Bronchial epithelial cell (primary cell): Measurements from ENCODE around the gene MOSMO. TPM values are rescaled to one million over a fixed set of nuclear protein-coding genes. Genes with fewer than 3 reads are reported as not detected.

Experiments used
- DNase-seq: peaks from one replicate; pipeline ENCODE4 v3.0.0-alpha.2; 2010; ENCODE audit warnings: low read depth
- FAIRE-seq: peaks from 2 replicates; lab custom pipeline; 2011; peaks lifted over from hg19 to GRCh38; lab: Jason Lieb, UNC
- H3K27me3 ChIP-seq: 2 replicates; pipeline ENCODE4 v1.5.1; 2011; ENCODE audit warnings: low read length; ENCODE audit not compliant: control insufficient read depth, insufficient read depth
- H3K36me3 ChIP-seq: 2 replicates; pipeline ENCODE4 v1.5.1; 2011; ENCODE audit warnings: low read length; ENCODE audit not compliant: control insufficient read depth, insufficient read depth
- H3K4me3 ChIP-seq: 2 replicates; pipeline ENCODE4 v1.5.1; 2011; ENCODE audit warnings: mild to moderate bottlenecking, low read depth, low read length, control low read depth
- total RNA-seq: library from RNA; depleted of rRNA; stranded (reverse); fragments of >200 nt; gene quantifications from 2 replicates; pipeline ENCODE4 v1.2.1, GENCODE V29; 2014
- TF ChIP-seq, protein P1 (sequence below): IDR thresholded peaks from 2 replicates; pipeline ENCODE4 v1.5.1; 2011; ENCODE audit warnings: mild to moderate bottlenecking, moderate library complexity, low read length, control low read depth, inconsistent platforms; ENCODE audit not compliant: insufficient read depth, severe bottlenecking

Gene MOSMO
- total RNA-seq, 1 donor from 2014 or later, result 17.6 TPM

DNA sequence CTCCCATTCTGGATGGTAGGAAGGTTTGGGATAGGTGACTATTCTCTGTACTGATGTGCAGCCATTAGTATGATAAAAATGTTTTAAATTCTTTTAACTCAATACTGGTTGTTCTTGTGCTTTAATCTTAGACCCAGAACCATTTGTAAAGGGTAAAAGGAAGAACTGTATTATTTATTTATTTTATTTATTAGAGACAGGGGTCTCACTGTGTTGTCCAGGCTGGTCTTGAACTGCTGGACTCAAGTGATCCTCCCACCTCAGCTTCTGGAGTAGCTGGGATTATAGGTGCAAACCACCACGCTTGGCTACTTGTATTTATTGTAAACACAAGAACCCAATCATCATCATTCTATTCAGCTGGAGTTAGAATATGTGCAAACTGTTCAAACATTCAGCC lies 2.2 kb upstream of the MOSMO start:
- TF ChIP-seq, protein P1, sequence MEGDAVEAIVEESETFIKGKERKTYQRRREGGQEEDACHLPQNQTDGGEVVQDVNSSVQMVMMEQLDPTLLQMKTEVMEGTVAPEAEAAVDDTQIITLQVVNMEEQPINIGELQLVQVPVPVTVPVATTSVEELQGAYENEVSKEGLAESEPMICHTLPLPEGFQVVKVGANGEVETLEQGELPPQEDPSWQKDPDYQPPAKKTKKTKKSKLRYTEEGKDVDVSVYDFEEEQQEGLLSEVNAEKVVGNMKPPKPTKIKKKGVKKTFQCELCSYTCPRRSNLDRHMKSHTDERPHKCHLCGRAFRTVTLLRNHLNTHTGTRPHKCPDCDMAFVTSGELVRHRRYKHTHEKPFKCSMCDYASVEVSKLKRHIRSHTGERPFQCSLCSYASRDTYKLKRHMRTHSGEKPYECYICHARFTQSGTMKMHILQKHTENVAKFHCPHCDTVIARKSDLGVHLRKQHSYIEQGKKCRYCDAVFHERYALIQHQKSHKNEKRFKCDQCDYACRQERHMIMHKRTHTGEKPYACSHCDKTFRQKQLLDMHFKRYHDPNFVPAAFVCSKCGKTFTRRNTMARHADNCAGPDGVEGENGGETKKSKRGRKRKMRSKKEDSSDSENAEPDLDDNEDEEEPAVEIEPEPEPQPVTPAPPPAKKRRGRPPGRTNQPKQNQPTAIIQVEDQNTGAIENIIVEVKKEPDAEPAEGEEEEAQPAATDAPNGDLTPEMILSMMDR, result no peak
- Histone ChIP-seq H3K4me3 (no peak overlapping the region), H3K27me3 (no peaks in the 10 kb centered on the region), H3K36me3 (no peaks in the 10 kb centered on the region)
- DNase-seq (no peak), FAIRE-seq (no peak)

DNA sequence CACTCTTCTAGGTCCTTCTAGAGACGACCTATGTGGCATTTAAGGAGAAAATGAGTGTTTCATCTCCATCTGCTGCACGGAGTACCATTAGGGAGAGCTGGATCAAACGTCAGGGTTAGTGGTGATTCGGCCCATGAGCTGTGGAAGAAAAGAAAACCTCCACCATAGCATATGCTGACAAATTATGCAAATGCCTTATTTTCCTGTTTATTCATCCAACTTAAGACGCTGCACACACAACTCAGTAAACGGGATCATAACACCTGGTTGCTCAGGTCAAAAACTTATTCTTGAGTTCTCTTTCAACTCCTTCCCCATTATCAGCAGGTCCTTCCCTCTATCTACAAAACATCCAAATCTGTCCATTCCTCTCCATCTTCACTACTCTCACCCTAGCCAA lies 1.3 kb upstream of the MOSMO start:
- no peaks in the 10 kb centered on the region for H3K27me3 ChIP-seq
- no peaks in the 10 kb centered on the region for H3K36me3 ChIP-seq
- no peak for DNase-seq
- no peak for FAIRE-seq
- no peak overlapping the region for H3K4me3 ChIP-seq
- TF ChIP-seq, protein P1, result no peak

DNA sequence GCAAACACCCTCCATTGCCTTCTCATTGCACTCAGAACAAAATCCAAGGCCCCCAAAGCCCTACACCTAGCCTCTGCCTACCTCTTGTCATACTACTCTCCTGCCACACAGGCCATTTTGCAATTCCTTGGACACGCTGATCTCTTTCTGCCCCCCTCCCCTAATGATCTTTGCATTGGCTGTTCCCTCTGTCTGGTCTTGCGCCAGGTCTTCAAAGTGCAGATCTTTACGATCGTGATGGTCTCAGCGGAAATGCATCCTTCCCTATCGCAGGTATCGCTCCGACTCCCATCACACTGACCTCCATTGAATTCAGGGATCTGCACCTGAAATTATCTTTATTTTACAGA lies 777 bp upstream of the MOSMO start:
- Histone ChIP-seq H3K36me3 (no peaks in the 10 kb centered on the region), H3K4me3 (peak overlapping the region; percentile 87), H3K27me3 (no peaks in the 10 kb centered on the region)
- FAIRE-seq (no peak), DNase-seq (no peak)
- TF ChIP-seq, protein P1, result no peak

DNA sequence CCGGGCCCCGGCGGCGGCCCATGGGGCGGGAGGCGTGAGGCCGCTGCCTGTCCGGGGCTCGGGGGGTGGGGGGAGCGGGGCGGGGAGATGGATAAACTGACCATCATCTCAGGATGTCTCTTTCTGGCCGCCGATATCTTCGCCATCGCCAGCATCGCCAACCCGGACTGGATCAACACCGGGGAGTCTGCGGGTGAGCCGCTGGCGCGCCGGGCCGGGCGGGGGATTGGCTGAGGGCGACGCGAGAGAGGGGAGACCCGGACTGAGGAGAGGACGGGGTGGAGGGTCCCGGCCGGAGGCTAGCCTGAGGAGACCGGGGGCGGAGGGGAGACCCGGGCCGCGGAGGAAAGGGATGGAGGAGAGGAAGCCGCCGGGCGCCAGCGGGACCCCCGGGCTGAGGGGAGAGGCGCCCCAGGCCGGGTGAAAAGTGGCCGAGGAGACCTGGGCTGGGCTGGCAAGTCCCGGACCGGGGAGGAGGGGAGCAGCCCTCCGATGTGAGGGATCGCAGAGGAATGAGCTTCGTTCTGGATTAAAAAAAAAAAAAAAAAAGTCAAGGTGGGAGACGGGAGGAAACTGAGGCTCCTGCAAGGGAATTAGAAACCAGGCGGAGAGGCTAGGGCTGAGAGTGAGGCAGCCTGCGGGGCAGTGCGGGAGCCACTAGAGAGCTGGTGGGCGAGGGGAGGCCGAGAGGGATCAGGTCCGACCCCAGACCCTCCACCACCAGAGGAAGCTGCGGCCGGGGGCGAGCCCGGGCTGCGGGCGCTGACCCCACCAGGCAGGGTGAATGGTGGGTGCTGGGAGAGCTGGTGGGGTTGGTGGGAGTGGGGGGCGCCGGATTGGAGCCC lies 526 bp downstream of the MOSMO start:
- peak overlapping the region; percentile 87 for H3K4me3 ChIP-seq
- no peaks in the 10 kb centered on the region for H3K36me3 ChIP-seq
- no peak for FAIRE-seq
- DNase-seq, result no peak
- H3K27me3 ChIP-seq, result no peaks in the 10 kb centered on the region
- TF ChIP-seq, protein P1, result no peak

DNA sequence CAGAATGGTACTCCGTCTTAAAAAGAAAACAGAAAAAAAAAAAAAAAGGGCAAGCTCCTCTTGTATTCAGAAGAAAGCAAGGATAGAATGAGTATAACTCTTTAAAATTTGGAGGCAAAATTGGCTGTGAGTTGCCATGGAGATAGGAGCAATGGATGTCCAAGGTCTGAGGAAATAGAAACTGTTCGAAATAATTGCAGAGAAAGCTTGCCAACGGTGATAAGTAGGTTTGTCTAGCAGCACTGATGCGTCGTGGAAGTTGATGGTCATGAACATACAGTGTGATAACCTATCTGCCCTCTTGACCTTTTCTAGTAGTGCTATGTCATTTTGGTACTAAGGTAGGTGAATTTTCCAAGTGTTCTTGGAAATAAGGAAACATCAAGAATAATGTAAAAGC lies 3.0 kb downstream of the MOSMO start:
- TF ChIP-seq, protein P1, result no peak
- FAIRE-seq (no peak), DNase-seq (no peak)
- no peaks in the 10 kb centered on the region for H3K36me3 ChIP-seq
- no peak overlapping the region for H3K4me3 ChIP-seq
- no peaks in the 10 kb centered on the region for H3K27me3 ChIP-seq

DNA sequence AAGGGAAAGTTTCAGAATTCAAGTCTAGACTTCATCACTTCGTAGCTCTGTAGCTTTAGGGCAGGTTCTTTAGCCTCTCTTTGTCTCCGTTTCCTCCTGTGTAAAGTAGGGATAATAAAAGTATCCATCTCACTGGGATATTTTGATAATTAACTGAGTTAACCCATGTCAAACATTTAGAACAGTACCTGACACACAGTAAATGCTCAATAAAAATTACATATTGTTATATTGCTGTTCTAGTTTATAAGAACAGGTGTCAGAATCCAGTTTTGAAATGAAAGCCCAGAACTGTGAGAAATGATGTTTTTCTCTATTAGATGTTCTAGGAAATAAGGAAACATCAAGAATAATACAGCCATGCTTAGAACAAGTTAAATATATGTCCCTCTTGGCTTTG lies 4.3 kb downstream of the MOSMO start:
- TF ChIP-seq, protein P1, result no peak
- DNase-seq, result no peak

More for the DNA sequence above, 4.3 kb downstream of the MOSMO start:
- no peak overlapping the region for H3K4me3 ChIP-seq
- H3K36me3 ChIP-seq, result no peaks in the 10 kb centered on the region
- H3K27me3 ChIP-seq, result no peaks in the 10 kb centered on the region
- no peak for FAIRE-seq
